Activated CD4-positive, alpha-beta T cell treated with anti-CD3 and anti-CD28 coated beads, Interleukin-2, Interleukin-4, amounts not matched to agents 100 ng/mL and 50 ng/mL, durations not matched to agents 16 hours and 8 hours (primary cell): ENCODE results near the gene ADCY5.

Experiments used
- DNase-seq: peaks from one replicate; pipeline ENCODE4 v3.0.0-alpha.2; 2020; ENCODE audit warnings: low spot score

Gene ADCY5

DNA sequence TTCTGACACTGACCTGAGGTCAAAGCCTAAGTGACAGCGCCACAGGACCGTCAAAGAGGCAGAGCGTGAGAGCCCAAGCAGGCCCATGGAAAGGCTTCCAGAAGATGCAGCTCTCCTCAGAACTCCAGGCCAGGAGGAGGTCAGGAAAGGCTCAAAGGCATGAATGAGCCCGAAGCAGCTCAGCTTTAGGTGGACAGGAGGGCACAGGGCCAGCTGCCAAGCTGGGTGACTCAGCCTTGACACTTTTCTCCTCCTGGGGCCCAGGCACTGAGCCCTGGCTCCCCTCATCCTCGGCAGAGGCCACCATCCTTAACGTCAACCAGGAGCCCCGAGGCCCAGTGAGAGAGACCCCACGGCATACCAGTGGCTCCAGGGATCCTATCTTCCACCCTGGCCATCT is 62.9 kb downstream of the ADCY5 start:
- DNase-seq: no peak

DNA sequence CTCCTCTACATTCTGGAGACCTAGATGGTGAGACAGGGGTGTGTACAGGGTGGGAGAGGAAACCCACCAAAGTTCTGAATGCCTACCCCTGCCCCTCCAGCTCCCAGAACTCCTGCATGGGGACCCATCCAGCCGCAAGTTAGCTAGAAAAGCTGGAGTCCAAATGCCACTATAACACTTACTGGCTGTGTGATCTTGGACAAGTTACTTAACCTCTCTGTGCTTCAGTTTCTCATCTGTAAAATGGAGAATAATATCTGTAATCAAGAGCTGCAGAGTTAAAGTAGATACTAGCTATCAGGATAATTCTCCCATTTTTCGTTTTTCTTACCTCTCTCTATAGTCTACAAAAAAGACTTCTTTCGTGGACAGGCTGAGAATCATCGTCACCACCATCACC is 63.4 kb downstream of the ADCY5 start:
- DNase-seq: no peak

DNA sequence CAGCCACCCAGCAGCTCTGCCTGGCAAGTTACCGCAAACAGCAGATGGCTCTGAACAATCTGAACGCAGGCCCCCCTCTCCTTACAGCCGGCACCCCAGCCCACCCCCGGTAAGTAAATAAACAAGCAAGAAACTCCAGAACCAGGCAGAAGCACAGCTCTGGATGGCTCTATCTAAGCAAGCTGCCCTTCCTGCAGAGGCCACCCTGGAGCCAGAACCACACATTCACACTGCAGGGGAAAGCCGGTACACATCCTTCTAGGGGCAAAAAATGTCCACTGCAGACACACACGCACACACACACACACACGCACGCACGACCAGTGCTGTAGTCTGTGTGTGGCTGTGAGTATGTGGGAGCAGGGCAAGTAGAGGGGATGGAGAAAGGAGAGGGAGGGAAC is 63.9 kb downstream of the ADCY5 start:
- DNase-seq: no peak

DNA sequence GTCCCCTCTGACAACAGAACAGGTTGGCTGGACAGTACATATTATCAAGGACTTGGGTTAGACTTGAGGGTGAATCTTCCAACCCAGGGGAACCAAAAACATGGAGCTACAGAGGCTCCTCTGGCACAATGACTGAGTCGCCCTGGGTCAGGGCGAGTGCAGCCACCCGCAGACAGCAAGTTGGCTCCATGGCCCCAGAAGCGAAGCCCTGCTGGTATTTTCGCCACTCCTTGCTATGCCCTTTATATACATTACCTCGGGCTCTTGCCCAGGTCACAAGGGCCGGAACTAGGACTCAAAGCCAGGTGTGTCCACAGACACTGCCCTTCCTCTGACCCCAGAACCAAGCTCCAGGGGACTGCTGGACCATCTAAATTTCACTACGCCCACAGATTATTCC is 64.6 kb downstream of the ADCY5 start:
- DNase-seq: no peak

DNA sequence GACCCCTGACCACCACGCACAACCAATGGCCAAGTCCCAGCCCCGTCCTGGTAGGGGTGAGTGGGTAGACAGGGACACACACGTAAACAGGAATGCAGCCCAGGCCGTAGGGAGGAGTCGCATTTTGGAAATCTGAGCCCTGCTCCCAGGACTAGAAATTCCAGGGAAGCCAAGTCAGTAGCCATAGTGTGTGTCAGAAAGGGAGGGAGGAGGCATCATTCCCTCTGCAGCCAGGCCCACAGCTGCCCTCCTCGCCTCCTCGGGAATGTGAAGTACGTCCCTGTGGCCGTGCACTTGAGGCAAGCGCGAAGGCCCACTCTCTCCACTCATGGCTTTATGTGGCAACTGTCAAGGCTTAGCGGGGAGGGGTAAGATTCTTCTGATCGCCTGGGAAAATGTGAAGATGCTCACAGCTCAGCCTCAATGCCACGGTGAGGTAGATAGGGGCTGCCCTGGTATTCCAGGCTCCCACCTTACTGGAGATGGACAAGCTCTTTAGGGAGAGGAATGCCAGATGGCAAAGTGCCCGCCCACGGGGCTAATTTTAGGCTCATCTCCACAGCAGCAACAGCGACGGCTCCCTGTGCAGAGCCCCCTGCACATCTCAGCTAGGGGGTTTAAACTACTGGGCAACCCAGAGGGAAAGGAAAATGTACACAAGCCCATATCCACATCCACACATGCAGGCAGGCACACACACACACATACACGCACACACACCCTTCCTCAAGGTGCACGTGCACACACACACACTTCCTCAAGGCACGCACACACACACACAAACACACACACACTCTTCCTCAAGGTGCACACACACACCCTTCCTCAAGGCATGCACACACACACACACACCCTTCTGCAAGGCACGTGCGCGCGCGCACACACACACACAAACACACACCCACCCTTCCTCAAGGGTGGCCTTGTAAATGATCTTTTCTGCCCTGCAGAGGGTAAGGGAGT is 65.5 kb downstream of the ADCY5 start:
- DNase-seq: no peak

DNA sequence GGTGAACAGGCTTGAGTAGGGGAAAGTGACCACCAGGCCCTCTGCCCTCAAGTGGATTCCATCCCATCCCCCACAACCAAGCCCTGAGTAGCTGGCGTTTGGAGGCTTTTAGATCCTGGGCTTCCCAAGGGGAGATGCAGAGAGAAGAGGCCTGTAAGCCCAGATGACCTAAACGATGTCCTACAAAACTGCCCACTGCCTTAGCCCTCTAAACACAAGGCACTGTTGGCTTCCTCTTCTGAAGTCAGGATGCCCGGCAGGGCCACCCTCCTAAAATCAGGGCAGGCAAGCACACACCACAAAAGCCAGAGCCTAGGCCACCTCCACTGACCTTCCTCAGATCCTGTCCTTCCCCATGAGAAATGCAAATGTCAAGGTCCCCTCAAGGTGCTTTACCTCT is 68.6 kb downstream of the ADCY5 start:
- DNase-seq: no peak

DNA sequence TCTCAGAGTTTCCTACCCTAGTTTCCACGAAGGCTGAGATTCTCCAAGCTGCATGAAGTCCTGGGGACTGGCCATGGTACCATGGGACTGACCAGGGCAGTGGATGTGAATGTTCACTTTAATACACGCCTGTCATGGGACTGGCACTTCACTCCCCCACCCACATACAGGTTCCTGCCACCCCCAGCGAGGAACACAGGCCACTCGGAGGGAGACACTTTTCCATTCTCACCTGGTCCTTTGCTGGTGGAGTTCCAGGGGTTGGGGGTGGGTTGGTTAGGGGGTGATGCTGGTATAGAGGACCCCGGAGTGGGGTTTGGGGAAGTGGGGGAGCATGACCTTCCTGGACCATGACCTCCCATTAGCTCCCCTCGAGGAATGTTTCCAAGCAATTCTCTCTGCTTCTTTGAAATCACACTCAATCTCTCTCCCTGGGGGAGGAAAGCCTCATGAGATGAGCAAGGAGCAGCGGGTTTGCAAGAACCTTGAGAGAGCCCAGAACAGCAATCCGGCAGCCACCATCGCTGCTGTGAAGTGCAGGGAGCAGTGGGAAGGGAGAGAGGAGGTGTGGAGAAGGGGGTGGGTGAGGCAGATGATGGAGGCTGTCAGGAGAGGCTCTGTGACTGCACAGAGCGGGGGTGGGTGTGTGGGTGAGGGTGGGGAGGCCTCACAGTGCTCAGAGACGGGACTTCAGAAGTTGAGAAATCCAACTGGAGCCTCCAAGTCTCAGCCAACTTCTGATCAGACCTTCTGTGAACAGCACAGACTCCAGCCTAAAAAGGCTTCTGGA is 69.7 kb downstream of the ADCY5 start:
- no peak for DNase-seq

DNA sequence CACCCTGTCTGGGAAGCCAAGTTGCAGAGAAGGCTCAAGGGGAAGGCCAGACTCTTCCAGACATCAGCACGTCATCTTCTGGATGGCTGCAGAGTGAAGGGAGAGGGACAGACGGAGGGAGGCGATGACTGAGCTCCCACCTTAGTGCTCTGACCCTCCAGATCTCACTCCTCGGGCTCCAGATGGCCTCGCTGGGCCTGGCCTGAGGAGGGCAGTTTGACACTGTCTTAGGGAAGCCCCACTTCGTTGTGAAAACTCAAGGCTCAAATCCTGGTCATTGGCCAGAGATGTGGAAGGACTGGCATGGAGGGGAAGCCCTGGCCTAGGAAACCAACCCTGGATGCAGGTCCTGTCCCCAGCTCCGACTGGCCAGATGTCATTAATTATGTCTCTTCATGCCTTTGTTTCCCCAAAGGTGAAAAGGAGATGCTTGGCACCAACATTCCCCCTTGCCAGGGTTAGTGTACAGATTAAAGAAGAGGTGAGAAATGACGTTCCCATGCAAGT is 70.4 kb downstream of the ADCY5 start:
- DNase-seq: no peak

DNA sequence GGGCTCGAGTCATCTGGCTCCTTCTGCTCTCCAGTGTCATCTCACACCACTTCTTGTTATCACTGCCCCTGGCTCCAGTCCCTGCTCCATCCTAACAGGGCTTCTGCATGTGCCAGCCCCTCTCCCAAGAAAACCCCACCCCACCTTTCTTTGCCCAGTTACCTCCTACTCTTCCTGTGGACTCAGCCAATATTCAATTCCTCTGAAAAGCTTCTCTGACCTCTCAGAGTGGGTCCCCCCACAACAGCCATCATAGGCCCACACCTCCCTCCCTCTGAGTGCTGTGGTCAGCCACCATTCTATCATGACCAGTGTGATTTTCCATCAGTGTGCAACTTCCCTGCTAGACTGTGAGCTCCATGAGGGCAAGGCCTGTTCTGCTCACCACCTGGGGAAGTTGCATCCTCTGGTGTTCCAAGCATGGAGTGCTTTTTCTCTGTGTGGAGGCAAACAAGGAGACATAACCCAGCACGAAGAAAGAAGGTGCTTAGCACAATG is 71.6 kb downstream of the ADCY5 start:
- DNase-seq: no peak

DNA sequence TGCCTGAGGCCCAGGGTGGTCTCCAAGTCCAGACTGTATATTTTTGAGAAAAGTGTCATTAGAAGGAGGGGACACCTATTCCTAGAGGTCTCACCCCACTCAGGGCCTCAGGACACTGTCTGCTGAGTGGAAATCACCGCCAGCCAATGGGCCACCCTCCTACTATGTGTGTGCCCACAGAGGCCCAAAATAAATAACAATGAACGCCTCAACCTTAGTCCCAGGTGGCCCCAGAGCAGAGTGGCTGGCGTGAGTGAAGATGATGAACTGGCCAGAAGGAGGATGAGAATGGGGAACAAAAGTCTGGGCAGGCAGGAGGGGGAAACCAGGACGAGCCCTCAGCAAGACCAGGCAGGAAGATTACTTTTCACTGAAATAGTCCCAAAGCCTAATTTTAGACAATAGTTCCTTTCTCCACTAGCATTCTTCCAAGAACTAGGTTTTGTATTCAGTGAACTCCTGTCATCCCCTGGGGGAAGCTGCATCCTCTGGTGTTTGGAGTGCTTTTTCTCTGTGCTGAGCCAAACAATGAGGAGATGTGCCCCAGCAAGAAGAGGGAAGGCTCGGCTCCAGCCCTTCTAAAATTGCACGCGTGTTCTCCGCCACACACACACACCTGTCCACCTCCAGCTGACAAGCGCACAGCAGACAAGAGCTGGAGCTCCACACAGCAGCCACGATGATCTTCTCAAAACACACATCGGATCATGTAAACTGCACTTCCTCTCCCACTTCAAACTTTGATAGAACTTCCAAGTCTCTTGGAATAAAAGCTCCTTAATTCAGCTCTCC is 72.2 kb downstream of the ADCY5 start:
- DNase-seq: no peak

DNA sequence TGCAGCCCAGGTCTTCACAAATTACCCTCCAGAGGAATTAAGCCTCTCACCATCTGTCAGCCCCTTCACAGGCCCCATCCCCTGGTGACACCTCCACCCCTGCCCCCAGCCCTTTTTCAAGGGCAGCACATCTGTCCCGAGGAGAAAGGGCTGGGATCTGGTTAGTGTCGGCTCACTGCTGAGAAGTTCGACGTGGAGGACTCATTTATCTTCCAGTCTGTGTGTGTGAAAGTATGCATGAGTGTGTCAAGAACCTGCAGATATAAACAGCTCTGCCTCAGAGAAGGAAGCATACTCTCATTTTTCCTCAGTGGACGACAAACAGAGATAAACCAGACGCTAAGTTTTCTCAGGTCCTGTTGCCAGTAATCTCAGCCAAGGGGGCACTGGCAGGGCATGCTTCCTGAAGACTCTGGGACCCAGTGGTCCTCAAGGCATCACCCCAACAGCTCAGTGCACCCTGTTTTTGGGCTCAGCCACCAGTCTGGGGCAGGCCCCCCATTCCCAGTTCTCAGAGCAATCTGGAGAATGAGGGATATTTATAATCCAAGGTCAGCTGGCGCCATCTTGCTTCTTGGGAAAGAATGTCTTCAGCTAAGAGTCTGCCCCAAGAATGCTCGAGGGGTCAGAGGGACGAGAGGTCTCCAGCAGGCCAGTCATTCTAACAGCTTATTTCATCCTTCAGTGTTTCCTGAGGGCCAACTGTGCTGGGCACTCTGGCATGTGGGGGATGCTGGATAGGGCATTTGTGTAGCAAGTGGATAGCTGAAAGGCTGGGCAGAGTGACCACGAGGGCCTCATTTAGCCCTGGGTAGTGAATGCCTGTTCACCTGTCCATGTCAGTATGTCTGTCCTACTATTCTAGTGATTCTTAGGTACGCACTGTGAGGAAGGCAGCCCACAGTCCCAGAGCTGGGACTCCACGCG is 73.6 kb downstream of the ADCY5 start:
- DNase-seq: no peak

DNA sequence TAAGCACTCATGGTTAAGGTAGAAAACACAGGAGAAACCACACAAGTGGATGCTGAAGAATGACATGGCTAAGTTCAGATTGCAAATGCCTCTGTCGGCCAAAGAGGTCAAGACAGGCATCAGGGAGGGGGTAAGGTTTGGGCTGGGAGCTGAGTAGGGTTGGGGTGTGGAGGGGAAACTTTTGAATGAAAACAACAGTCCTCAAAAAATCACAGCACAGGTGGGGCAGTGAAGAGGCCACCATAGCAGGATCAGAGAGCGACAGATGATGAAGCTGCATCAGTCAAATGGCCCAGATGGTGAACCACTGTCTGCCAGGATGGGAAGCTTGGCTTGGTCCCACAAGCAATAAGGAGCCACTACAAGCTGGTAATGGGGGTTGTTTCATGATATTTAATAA is 74.9 kb downstream of the ADCY5 start:
- no peak for DNase-seq

DNA sequence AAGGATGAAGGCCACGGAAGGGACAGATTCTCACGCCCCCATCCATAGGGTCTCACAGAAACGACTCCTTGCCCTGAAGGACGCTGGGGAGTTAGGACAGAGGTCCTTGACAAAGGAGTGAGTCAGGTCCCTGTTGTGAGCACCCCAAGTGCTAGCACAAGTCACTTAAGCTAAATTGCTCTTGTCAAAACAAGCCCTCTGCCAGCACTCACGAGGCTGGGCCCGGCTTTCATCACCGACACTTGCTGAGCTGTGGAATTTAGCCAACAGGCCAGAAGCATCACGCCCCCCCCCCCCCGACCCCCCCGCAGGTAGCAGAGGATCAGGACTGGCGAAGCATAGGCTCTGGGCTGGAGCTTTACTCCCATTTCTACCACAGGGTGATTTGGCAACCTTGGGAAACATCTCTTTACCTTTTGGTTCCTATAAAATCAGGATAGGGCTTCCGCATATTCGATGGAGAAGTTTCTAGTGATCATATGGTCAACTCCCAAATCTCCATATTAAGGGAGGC is 75.4 kb downstream of the ADCY5 start:
- DNase-seq: no peak

DNA sequence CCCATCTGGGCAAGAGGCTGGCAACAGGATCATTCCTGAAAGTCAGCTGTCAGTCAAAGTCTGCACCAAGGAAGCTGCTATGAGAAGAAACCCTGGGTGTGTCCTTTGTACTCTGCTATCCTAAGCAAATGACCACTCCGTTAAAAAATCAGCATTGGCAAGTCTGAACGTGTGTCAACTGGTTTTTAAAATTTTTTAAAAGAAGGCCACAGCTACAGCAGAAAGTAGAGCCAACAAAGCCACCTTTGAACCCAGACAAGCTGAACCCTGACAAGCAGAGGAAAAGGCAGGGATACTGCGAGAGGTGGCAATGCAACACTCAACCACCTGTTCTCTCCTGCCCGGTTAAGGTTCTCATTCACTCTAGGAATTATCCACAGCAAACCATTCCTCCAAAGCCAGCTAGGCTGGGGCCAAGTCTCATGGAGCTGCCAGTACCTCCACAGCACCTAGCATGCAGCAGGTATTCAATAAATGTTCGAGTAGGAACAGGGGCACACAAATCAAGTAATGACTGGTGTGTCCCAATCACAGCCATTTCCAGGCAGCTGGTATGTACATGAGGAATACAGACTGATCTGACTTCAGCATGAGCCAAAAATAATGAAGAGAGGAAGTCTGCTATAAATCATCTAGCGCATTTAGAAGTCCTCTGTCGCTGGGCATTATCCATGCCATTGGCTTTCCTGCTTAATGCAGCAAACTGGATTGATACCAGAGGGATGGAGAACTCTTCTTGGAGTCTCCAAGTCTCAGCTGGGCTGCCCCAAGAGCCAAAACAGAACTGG is 76.0 kb downstream of the ADCY5 start:
- no peak for DNase-seq

DNA sequence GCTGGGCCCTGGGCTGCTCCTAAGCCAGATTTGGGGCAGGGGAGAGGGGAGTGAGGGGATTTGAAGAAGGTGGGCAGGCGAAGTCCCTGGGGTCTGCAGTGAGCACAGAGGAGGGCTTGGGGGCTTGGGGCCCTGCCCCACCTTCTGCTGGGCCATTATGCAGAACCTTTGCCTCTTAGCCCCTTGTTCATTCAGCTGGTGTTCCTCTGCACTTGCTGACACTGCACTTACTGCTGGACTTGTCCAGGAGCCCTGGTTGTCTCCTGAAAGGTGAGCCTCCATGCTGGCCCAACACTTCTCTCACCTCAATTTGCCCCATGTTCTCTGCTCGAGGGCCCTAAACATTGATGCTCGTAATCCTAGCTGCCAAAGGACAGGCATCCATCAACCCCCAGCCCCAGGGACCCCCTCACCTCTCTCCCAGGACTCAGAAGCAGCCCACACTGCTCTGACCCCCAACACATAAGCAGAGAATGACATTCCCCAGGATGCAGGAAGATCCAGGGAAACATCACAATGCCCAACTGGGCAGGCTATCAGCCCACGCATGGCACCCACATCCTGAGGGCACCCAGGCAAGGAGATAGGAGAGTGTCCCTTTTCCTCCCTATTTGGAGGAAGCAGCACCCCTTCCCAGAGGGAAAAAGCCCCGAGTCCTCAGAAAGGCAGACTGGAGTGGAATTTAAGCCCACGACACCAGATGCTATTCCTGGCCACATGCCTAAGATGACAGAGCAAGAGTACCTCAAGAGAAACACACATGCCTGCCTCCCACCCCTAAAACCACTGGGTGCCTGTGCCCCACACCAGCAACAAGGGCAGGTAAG is 76.8 kb downstream of the ADCY5 start:
- DNase-seq: no peak

DNA sequence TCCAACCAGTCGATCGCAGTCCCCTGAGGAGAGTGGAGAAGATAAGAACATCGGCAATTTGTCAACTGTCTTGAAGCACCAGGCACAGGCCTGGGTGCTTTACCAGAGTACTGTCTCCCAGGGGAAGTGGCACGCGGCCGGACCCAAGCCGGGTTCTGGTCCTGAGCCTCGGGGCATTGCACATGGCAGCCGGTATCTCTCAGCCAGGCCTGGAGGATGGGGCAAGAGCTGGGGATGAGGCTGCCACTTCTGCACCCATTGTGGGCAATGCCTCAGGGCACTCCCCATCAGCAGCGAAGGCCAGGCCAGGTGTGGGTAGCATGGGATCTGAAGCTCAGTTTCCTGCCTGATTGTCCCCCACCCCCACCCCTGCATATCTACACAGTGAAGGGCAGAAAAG is 77.5 kb downstream of the ADCY5 start:
- no peak for DNase-seq

DNA sequence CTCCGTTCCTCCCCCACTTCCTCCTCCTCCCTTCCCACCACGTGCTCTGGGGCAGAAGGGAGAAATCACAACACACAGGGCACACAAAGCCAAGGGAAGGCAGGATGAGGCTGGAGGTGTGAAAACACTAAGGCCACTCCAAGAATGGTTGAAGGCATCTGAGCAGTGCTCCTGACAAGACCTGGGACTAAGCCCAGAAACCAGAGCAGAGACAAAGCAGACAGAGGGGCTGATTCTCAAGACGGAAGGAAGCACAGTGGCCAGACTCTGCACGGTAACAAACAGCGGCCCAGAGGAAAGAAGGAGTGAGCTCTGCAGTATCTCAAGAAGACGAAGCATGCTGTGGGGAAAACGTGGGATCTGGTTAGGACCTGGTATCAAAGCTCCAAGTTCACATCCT is 78.1 kb downstream of the ADCY5 start:
- no peak for DNase-seq

DNA sequence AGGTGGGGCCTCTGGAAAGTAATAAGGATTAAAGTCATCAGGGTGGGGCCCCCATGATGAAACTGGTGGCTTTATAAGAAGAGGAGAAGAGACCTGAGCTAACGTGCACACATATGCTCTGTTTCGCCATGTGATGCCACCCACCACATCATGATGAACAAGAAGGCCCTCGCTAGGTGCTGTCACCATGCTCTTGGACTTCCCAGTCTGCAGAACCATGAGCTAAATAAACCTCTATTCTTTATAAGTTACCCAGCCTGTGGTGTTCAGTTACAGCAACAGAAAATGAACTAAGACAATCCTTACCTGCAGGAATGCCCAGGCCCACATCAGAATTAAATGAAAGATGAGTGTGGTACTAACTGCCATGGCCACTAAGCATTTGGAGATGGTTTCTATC is 79.8 kb downstream of the ADCY5 start:
- no peak for DNase-seq
